Stimulated activated CD4-positive, alpha-beta T cell treated with anti-CD3 and anti-CD28 coated beads, Interleukin-4, amount 100 ng/mL, for 1 hour (primary cell): ENCODE results near the gene ABRACL.

Experiments
- DNase-seq: peaks from one replicate; pipeline ENCODE4 v3.0.0-alpha.2; 2020

ABRACL gene

GRCh38 chr6:139058029-139058428 is 29.5 kb downstream of the ABRACL start:
- DNase-seq = no peak

- no peak for DNase-seq
Measured at GRCh38 chr6:139060332-139060731, 31.8 kb downstream of the ABRACL start.

- DNase-seq = no peak
Measured at GRCh38 chr6:139062932-139063646, 34.5 kb downstream of the ABRACL start.

DNA sequence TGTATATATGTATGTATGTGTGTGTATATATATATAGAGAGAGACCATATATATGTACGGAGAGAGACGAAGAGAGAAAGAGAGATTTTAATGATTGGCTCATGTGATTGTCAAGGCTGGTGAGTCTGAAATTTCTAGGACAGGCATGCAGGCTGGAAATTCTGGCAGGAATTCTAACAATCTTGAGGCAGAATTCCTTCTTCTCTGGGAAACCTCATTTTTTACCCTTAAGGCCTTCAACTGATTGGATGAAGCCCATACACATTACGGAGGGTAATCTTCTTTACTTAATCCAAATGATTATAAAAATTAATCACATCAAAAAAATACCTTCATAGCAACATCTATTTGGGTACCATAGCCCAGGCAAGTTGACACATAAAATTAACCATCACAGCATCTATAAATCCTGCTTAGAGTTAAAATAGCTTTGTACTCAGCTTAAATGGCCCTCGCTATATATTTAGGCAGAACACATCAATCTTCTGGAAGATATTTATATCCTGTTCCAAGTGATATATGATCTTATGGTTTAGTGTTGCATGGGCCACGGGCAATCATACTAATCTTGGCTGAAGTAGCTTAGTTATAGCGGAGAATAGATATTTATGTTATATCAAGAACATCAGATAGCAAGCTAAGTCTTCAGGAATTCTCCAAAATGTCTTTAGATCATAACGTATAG is 36.6 kb downstream of the ABRACL start:
- DNase-seq = no peak

- DNase-seq = no peak
Measured at GRCh38 chr6:139066080-139066479, 37.5 kb downstream of the ABRACL start.

- DNase-seq = no peak
Measured at GRCh38 chr6:139068846-139069245, 40.3 kb downstream of the ABRACL start.

DNA sequence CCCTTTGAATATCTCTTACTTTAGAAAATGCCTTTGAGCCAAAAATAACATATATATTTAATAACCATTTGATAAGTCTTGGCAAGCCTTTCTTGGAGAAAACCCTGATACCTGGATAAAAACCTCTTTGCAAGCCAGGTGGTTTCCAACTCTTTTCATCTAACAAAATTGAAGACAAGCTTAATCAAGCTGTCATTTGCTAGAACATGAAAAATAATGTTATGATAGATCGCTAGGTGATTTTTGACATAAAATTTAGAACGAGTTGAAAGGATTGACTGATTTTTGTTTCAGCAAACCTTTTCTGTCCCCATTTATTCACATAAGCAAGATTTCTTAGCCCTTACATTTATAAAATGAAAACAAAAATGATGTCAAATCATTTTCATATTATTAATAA is 44.6 kb downstream of the ABRACL start:
- no peak for DNase-seq

- no peak for DNase-seq
Measured at GRCh38 chr6:139079018-139079417, 50.5 kb downstream of the ABRACL start.

DNA sequence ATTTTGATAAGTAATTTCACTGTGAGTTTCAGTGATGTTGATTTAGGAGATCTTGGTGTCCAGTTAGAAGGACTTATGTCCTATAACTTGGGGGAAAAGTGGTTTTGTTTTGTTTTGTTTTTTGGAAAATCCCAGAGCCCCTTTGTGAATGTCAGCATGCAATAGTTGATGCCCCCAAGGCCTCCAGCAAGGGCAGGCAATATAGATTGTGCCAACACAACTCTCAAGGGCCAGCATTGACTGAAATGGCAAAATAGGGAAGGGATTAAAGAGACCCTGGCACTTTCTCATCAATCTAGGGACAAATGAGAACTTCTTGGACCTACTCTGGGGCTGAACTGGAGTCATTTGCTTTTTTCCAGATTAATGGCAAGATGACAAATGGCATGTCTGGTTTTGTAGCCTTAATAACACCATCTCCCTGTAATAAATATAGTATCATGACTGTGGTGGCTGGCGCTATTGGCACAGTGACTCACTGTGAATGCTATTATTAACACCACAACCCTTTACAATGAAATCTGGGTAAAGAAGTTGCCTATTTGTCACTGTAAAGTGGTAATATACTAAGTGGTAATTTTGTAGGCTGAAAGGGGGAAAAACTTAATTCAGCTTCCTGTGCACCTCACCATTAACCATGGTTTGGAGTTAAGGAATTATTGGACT is 51.8 kb downstream of the ABRACL start:
- no peak for DNase-seq

GRCh38 chr6:139081471-139081870 is 52.9 kb downstream of the ABRACL start:
- DNase-seq = no peak

DNA sequence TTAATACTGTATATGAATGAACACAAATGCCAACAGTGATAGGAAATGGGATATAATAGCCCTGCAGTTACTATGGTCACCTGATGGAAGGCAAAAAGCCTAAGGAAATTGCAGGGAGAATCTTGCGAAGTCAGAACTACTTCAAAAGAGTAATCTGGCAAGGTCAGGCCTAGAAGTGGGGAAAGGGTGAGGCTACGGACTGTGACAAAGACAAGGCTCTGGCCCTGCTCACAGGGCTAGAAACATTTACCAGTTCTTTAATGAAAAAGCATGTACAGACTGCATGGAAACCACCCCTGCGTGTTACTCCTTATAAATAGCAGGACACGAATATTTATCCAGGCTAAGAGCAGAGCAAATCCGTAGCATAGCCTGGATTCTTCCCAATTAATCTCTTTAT is 53.8 kb downstream of the ABRACL start:
- no peak for DNase-seq

- no peak for DNase-seq
Measured at GRCh38 chr6:139091826-139092225, 63.3 kb downstream of the ABRACL start.
